Epithelial cell of esophagus (primary cell): ENCODE measurements around the gene ZMYM4.
A peak's percentile ranks its signal among the peaks of the same experiment; 100 is the strongest.
"Not testable (repeated sequence)": the region's sequence is repeated elsewhere in the genome, so short reads cannot be mapped to it uniquely, and the experiment has no call there.

ENCODE experiments used
- DNase-seq: peaks from one replicate; pipeline ENCODE4 v3.0.0; 2010; ENCODE audit warnings: low read depth
- H3K4me3 ChIP-seq: 2 replicates; pipeline ENCODE4 v1.5.1; 2011; ENCODE audit warnings: mild to moderate bottlenecking, low read length, control low read depth
- TF ChIP-seq, protein P1 (sequence below): IDR thresholded peaks from 2 replicates; pipeline ENCODE4 v1.5.1; 2011; ENCODE audit warnings: low read depth, mild to moderate bottlenecking, low read length, control low read depth, inconsistent platforms; ENCODE audit not compliant: insufficient read depth; ENCODE audit errors: missing control alignments

Gene ZMYM4

DNA sequence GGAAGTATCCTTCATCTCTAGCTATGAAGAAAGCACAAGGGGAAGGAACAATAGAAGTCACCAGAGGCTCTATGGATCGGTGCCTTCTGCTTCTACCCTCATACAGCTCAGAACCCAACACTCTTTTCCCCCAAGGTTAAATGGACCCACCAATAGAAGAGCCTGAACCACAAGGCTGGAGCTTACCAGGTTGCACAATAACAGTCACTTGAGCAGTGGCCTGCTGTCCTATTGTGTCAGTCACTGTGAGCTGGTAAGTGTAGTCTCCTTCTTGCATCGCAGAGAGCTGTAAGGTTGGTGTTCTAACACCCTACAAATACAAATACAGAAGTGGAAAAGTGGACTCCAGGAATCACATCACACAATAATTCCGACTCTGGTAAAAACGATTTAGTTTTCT lies 185.7 kb downstream of the ZMYM4 start:
- no peak for DNase-seq
- TF ChIP-seq, protein P1, sequence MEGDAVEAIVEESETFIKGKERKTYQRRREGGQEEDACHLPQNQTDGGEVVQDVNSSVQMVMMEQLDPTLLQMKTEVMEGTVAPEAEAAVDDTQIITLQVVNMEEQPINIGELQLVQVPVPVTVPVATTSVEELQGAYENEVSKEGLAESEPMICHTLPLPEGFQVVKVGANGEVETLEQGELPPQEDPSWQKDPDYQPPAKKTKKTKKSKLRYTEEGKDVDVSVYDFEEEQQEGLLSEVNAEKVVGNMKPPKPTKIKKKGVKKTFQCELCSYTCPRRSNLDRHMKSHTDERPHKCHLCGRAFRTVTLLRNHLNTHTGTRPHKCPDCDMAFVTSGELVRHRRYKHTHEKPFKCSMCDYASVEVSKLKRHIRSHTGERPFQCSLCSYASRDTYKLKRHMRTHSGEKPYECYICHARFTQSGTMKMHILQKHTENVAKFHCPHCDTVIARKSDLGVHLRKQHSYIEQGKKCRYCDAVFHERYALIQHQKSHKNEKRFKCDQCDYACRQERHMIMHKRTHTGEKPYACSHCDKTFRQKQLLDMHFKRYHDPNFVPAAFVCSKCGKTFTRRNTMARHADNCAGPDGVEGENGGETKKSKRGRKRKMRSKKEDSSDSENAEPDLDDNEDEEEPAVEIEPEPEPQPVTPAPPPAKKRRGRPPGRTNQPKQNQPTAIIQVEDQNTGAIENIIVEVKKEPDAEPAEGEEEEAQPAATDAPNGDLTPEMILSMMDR, result no peak
- H3K4me3 ChIP-seq, result no peak overlapping the region

DNA sequence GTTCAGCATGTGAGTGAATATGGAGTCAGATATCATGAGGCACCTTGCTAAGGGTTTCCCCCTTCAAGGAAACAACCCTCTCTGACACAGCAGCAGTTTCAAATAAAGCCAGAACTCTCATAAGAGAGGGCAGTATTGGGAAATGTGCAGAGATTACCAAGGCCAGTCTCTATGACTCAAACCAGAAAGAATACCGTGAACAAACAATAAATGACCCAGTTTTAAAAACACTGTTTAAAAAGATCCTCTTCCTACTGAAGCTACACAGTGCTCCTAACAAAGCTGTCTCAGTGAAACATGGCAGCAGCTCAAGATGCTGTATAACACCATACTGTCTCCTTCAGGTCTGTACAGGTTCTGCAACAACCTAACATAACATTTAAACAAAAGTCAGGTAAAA lies 186.1 kb downstream of the ZMYM4 start:
- TF ChIP-seq, protein P1, result peak; percentile 39
- peak; percentile 79 for DNase-seq
- H3K4me3 ChIP-seq, result no peak overlapping the region

DNA sequence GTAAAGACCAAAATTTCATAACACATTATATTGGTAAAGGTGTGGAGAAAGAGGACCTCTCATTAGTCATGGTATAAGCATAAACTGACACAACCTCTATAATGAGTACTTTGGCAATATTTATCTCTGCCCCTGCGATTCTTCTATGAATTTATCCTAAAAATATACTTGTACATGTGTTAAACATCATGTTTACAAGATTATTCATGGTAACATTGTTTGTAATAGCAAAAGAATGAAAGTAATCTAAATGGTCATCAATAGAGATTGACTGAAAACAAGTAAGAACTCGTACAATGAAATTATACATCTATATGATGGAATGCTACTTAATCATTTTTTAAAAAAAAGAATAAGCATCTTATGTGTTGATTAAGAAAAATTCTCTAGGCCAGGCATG lies 192.3 kb downstream of the ZMYM4 start:
- H3K4me3 ChIP-seq, result no peak overlapping the region
- TF ChIP-seq, protein P1, result no peak
- DNase-seq, result peak; percentile 72

DNA sequence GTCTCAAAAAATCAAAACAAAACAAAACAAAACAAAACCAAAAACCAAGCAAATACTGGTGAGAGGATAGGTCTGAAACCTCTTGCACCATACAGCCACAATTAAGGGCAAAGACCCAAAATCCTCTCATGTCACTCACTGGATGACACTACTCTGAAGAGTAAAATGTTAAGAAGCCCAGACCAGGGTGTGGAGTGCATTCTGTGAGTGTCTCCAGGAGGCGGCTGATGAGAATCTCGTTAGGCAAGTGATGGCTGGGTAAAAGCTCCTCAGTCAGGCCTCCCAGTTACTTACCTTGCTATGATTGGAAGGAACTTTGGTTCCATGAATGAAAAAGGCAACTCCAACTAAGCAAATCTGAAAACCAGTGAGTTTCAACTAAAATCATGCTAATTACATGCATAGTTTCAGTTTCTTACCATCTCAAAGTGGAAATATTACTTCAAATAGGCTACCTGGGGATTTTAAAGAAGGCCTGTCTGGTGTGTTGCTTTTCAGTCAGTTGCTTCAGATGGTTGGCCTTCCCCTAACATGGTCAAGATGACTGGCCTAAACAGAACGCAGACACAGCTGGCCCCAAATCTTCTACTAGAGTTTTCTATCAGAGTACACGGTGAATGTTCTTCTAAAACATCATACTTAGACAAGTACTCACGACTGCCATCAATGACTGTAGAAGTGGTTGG lies 193.6 kb downstream of the ZMYM4 start:
- TF ChIP-seq, protein P1, result no peak
- no peak overlapping the region for H3K4me3 ChIP-seq
- no peak for DNase-seq

DNA sequence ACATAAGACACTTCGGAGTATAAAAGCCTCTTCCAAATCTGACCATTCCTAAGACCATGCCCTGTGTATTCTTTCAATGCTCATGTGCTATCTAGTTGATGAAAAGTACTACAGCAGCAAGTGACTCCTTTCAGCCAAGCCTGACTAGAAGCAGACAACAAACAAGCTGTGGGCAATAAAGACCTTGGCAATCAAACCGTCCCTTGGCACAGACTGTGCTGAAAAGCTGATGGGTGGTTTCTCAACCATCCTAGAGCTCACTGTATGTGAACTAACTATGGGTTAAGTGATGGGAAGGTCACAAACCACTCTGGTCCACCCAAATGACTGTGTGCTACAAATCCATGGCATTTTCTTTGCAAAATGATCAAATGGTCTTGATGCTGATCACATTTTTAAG lies 194.7 kb downstream of the ZMYM4 start:
- DNase-seq, result no peak
- TF ChIP-seq, protein P1, result no peak
- H3K4me3 ChIP-seq, result no peak overlapping the region

DNA sequence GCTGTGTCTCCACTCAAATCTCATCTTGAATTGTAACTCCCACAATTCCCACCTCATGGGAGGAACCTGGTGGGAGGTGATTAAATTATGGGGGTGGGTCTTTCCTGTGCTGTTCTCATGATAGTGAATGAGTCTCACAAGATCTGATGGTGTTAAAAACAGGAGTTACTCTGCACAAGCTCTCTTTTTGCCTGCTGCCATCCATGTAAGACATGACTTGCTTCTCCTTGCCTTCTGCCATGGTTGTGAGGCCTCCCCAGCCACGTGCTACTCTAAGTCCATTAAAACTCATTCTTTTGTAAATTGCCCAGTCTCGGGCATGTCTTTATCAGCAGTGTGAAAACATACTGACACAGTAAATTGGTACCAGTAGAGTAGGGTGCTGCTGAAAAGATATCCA lies 195.2 kb downstream of the ZMYM4 start:
- H3K4me3 ChIP-seq, DNase-seq: not testable (repeated sequence)

DNA sequence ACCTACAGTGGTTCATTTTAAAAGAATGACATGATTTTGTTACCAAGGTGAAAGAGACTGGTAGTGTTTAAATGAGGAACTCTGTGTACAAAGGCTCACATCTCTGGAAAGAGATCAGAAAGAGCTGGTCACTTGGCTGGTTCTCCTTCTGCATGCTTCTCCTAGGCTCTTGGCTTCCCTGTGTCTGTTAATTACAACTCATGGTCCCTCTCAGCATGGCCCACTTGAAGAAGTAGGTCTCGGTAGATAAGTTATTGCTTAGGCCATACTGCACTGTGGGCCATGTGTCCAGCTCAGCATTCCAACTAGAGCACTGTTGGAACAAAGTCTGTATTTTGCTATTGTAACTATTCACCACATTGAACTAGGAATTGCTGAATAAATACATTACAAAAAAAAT lies 197.6 kb downstream of the ZMYM4 start:
- H3K4me3 ChIP-seq, result no peak overlapping the region
- DNase-seq, result no peak
- TF ChIP-seq, protein P1, result no peak
